Right lobe of liver (tissue), 6 donors: ENCODE measurements around the gene NMUR1. TPM values are rescaled to one million over a fixed set of nuclear protein-coding genes. Genes with fewer than 3 reads are reported as not detected.

ENCODE experiments used
- ATAC-seq, 4 donors: fragments of 200-7000 bp; cut with Tn5 transposase; one replicate each; pipeline ENCODE4 v1.9.1; 2020; ENCODE audit warnings: mild to moderate bottlenecking in 4 of 4, moderate library complexity in 4 of 4
- DNase-seq, 3 donors: peaks; one replicate each; pipeline ENCODE4 v3.0.0-alpha.2; 2020
- H3K27ac ChIP-seq, 3 donors: fragments of 200-600 bp; one replicate each; pipeline ENCODE4 v1.8.0; 2022
- H3K27me3 ChIP-seq, 2 donors: fragments of 200-600 bp; one replicate each; pipeline ENCODE4 v1.8.0; 2022
- H3K36me3 ChIP-seq, 4 donors: fragments of 200-600 bp; sonication (generic) in 1 of 4; one replicate each; pipeline versions ENCODE4 v1.5.1 to v1.8.0; 2017 to 2022; ENCODE audit warnings: control low read depth in 1 of 4
- H3K4me1 ChIP-seq, 4 donors: fragments of 200-600 bp; sonication (generic) in 1 of 4; one replicate each; pipeline versions ENCODE4 v1.5.1 to v1.8.0; 2017 to 2022; ENCODE audit warnings: control low read depth in 1 of 4
- H3K4me3 ChIP-seq, 3 donors: fragments of 200-600 bp; one replicate each; pipeline ENCODE4 v1.8.0; 2022
- H3K9me3 ChIP-seq, 4 donors: fragments of 200-600 bp; sonication (generic) in 1 of 4; one replicate each; pipeline versions ENCODE4 v1.5.1 to v1.8.0; 2017 to 2022; ENCODE audit warnings: control low read depth in 1 of 4
- POLR2A ChIP-seq: fragments of 450-650 bp; IDR thresholded peaks from one replicate; pipeline ENCODE4 v1.6.1; 2017; ENCODE audit warnings: antibody characterized with exemption, mild to moderate bottlenecking
- WGBS: methylation state at CpG from one replicate; pipeline ENCODE4 v1.1.6; 2018; ENCODE audit warnings: low coverage, low lambda C conversion rate; ENCODE audit not compliant: insufficient coverage; ENCODE audit errors: missing lambda C conversion rate; 5-methylcytosine and 5-hydroxymethylcytosine counted together
- intact Hi-C, 2 donors: fragments of 100-400 bp; cut with DNase I; formaldehyde crosslinking; loops; one replicate each; pipeline versions ENCODE4 v1.11.2 to v1.14.1; 2022
- total RNA-seq, 6 experiments: library from RNA; depleted of rRNA in 2 of 6; stranded (reverse); fragments of >200 nt in 2 of 6; fragmentation: NEBNext Ultra II Directional in 3 of 6; extraction: Animal tissue kit (Norgen Biotek cat#: 25700) in 3 of 6; gene quantifications; one replicate each; pipeline versions ENCODE4 v1.1.0 to v1.2.4, GENCODE V29; 2016 to 2023
- TF ChIP-seq, protein P1 (sequence below), 4 donors: fragments of 200-600 bp in 3 of 4; fragments of 450-650 bp in 1 of 4; IDR thresholded peaks; one replicate each; pipeline versions ENCODE4 v1.5.1 to v1.8.0; 2016 to 2022; ENCODE audit warnings: antibody characterized with exemption in 4 of 4, mild to moderate bottlenecking in 2 of 4
- donor health status: DM: no; HTN: yes; CAD: no.
- donor health status: DM: no; HTN: no; CAD: no.
- donor health status: DM: no; HTN: no; CAD: no.
- donor health status: DM: no; HTN: yes; CAD: no.
- donor health status: DM: no; HTN: yes; CAD: no.

NMUR1 gene
- total RNA-seq, 6 experiments from 2014 or later: 0.11 to 0.66 (median 0.36) TPM

- intact Hi-C loops: no loop called here
- no peaks in the 10 kb centered on the region for H3K27me3 ChIP-seq
- DNase-seq (peak; percentile 98 to 99 (median 99)), ATAC-seq (peak; percentile 99 to 100 (median 99))
- TF ChIP-seq, protein P1, sequence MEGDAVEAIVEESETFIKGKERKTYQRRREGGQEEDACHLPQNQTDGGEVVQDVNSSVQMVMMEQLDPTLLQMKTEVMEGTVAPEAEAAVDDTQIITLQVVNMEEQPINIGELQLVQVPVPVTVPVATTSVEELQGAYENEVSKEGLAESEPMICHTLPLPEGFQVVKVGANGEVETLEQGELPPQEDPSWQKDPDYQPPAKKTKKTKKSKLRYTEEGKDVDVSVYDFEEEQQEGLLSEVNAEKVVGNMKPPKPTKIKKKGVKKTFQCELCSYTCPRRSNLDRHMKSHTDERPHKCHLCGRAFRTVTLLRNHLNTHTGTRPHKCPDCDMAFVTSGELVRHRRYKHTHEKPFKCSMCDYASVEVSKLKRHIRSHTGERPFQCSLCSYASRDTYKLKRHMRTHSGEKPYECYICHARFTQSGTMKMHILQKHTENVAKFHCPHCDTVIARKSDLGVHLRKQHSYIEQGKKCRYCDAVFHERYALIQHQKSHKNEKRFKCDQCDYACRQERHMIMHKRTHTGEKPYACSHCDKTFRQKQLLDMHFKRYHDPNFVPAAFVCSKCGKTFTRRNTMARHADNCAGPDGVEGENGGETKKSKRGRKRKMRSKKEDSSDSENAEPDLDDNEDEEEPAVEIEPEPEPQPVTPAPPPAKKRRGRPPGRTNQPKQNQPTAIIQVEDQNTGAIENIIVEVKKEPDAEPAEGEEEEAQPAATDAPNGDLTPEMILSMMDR (IDR thresholded peaks at IDR 0.05): no peak
- TF ChIP-seq POLR2A: peak; percentile 77
- WGBS: 14% methylated on average over 11 of the region's 87 CpGs
- no peaks in the 10 kb centered on the region for H3K9me3 ChIP-seq
- peak overlapping the region; percentile 42 to 64 (median 63) for H3K4me3 ChIP-seq
- H3K27ac ChIP-seq: peak overlapping the region; percentile 42 to 80 (median 68)
- H3K4me1 ChIP-seq: peaks cover 0 to 12% (median 0%) of the 10 kb centered on the region in 4 donors
- H3K36me3 ChIP-seq: no peaks in the 10 kb centered on the region
Observed at GRCh38 chr2:231514225-231514950, 15.9 kb downstream of the NMUR1 start.

DNA sequence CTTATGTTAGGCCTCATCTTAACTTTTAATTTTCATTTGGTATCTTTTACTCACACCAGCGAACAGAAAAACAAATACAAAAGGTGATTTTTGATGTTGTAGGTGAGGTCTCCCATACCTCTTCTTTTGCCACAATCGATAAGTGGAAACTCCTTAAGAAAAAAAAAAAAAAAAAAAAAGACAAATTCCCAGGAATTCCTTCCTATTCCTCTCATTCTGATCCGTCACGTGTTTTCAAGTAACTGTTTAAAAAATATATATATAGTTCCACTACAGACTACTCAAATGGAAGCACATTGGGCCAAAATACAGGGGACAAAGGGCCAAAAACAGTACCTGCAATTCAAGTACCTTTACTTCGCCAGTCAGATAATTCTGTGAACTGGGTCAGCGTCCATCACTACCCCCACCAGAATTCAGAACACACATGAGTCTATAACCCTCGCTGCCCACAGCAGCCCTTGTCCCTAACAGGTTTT is 16.5 kb downstream of the NMUR1 start:
- Histone ChIP-seq H3K4me1 (peaks cover 0 to 12% (median 0%) of the 10 kb centered on the region in 4 donors), H3K9me3 (no peaks in the 10 kb centered on the region), H3K4me3 (peak overlapping the region; percentile 42 to 64 (median 63)), H3K27me3 (no peaks in the 10 kb centered on the region), H3K36me3 (no peaks in the 10 kb centered on the region), H3K27ac (peak overlapping the region; percentile 42 to 80 (median 68))
- no peak for TF ChIP-seq POLR2A
- TF ChIP-seq, protein P1 (IDR thresholded peaks at IDR 0.05): no peak
- intact Hi-C loops: no loop called here
- no peak for ATAC-seq
- WGBS: 19% methylated on average over 7 of the region's 7 CpGs
- DNase-seq: no peak

DNA sequence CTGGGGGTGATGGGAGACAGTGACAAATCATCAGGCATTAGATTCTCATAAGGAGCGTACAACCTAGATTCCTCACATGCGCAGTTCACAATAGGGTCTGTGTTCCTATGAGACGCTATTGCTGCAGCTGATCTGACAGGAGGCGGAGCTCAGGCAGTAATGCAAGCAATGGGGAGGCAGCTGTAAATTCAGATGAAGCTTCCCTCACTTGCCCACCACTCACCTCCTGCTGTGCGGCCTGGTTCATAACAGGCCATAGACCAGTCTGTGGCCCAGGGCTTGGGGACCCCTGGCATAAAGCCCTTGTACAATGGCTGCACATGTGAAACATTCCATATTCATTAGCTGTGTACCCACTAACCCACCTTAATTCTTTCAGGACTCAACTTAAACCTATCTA is 18.0 kb downstream of the NMUR1 start:
- H3K27ac ChIP-seq: no peak overlapping the region
- H3K27me3 ChIP-seq: no peaks in the 10 kb centered on the region
- intact Hi-C loops: no loop called here
- TF ChIP-seq POLR2A: no peak
- TF ChIP-seq, protein P1 (IDR thresholded peaks at IDR 0.05): no peak
- DNase-seq (peak in 1 of 3 donors; percentile 33), ATAC-seq (no peak)
- H3K36me3 ChIP-seq: no peaks in the 10 kb centered on the region
- H3K4me3 ChIP-seq: no peak overlapping the region
- H3K4me1 ChIP-seq: peaks cover 0 to 12% (median 0%) of the 10 kb centered on the region in 4 donors
- 82% methylated on average over 2 of the region's 5 CpGs for WGBS
- no peaks in the 10 kb centered on the region for H3K9me3 ChIP-seq

DNA sequence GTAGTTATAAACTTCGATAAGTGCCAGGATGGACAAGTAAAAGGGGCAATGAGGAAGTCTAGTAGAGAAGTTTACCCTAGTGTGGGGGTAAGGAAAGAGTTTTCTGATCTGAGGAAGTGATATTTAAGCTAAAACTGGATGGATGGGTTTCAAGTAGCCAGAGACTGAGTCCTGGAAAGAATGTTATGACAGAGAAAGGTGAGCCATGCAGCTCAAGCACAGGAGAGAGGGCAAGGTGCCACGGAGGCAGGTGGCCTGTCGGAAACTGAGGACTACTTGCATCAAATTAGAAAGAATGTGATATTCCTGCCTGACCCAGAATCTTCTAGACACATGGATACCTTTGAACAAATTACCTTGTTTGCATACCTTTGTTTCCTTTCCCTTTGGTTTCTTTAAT is 26.5 kb downstream of the NMUR1 start:
- no peaks in the 10 kb centered on the region for H3K4me1 ChIP-seq
- H3K36me3 ChIP-seq: no peaks in the 10 kb centered on the region
- TF ChIP-seq, protein P1 (IDR thresholded peaks at IDR 0.05): no peak
- no peak for TF ChIP-seq POLR2A
- intact Hi-C loops: no loop called here
- no peak overlapping the region for H3K27ac ChIP-seq
- WGBS: 73% methylated on average over 3 of the region's 3 CpGs
- DNase-seq (no peak), ATAC-seq (no peak)
- no peaks in the 10 kb centered on the region for H3K27me3 ChIP-seq
- no peak overlapping the region for H3K4me3 ChIP-seq
- H3K9me3 ChIP-seq: no peaks in the 10 kb centered on the region
